ENCODE data around the gene TEX14.
"Not testable (repeated sequence)": the region's sequence is repeated elsewhere in the genome, so short reads cannot be mapped to it uniquely, and the experiment has no call there.

The TEX14 gene

DNA sequence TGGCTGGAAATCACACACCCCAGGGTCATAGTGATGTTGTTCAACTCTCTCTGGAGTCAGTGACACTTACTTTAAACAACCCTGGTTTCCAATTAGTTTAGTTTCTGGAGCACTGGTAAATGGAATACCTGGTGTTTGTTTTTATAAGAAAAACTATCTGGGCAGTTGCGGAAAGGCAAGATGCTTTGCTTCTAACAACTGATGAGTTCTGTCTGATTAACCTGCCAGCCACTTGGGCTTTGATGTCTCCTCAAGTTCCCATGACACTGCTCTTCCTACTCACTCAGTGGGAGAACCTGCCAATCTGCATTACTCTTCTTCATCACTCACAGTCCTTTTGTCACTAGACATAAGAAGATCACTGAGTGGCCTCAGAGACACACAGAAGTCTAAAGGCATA lies 98.7 kb downstream of the TEX14 start:
- DNase-seq = no peak

DNA sequence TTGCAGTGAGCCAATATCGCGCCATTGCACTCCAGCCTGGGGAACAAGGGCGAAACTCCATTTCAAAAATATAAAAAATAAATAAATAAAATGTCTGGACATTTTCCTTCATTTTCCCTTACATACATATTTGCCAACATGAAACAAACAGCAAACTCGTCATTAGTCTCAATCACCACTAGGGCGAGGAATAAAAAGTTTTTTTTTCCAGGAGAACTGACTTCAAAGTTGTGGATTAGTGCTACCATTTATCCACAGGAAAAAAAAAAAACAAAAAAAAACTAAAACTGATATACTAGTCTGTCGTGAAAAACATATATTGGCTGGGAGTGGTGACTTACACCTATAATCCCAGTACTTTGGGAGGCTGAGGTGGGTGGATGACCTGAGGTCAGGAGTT lies 100.4 kb downstream of the TEX14 start:
- DNase-seq = no peak

DNA sequence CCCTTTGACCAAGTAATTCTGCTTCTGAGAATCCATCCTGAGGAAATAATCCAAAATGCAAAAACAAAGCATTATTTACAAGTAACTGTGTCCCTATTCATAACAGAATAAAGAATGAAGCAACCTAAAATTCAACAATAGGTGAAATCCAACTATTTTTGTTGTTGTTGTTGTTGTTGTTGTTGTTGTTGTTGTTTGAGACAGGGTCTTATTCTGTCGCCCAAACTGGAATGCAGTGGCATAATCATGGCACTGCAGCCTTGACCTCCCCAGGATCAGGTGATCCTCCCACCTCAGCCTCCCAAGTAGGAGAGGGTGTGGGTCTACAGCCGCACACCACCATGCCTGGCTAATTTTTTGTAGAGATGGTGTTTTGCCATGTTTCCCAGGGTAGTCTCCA lies 101.5 kb downstream of the TEX14 start:
- DNase-seq = no peak

- peak; percentile 61 for DNase-seq
Observed at GRCh38 chr17:58587713-58588117, 104.1 kb downstream of the TEX14 start.

DNA sequence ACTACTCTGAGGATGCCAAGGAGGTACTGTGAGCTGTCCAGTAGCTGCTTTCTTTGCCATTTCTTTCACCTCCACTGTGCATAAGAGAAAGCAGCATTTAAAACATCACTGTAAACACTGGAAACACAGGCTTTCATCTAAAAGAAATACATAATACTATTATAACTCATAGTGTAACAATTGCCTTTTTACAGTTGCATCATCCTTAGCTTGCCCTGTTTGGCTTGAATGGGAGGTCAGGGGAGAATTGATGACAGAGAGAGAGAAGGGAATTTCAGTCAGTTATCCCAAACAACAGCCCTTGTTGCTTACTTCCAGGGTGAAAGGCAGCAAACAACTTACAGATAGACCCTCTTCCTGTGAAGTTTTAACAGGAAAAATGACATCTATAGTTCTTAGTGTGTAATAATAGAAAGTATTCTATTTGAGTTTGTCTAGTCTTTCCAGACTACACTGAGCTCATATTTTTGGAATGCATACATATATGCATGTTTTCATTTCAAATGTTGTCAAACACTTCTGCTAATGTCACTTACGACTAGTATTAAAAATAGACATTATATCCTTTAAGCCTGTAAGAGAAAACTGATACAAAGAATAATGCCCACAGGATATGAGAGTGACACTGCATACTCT lies 105.7 kb downstream of the TEX14 start:
- DNase-seq = no peak

GRCh38 chr17:58585554-58585953 lies 106.3 kb downstream of the TEX14 start:
- no peak for DNase-seq

DNA sequence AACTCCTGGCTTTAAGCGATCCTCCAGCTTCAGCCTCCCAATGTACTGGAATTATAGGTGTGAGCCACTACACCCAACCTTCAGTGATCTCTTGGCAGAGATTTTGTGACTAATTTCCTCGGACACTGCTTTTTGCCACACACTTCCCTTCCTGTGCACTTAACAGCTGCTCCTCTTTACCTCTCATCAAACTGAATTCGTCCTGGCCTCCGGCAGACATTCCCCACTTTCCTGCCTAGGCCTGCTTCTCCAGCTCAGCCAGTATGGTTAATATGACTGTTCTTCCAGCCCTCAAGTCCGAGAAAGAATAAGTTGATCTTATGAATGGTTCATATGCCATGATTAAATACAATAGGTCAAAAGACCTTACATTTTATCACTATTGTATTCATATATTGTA lies 108.4 kb downstream of the TEX14 start:
- DNase-seq = no peak

GRCh38 chr17:58582718-58583117 lies 109.1 kb downstream of the TEX14 start:
- not testable (repeated sequence) for DNase-seq

- no peak for DNase-seq
Observed at GRCh38 chr17:58580671-58581070, 111.2 kb downstream of the TEX14 start.

- DNase-seq = peak; percentile 76
Observed at GRCh38 chr17:58577696-58578095, 114.1 kb downstream of the TEX14 start.

- peak; percentile 36 for DNase-seq
Observed at GRCh38 chr17:58576679-58577367, 115.0 kb downstream of the TEX14 start.

GRCh38 chr17:58575511-58575910 lies 116.3 kb downstream of the TEX14 start:
- peak; percentile 42 for DNase-seq

- DNase-seq = no peak
Observed at GRCh38 chr17:58574025-58574424, 117.8 kb downstream of the TEX14 start.

- no peak for DNase-seq
Observed at GRCh38 chr17:58572846-58573245, 119.0 kb downstream of the TEX14 start.

- DNase-seq = no peak
Observed at GRCh38 chr17:58570758-58571157, 121.1 kb downstream of the TEX14 start.

DNA sequence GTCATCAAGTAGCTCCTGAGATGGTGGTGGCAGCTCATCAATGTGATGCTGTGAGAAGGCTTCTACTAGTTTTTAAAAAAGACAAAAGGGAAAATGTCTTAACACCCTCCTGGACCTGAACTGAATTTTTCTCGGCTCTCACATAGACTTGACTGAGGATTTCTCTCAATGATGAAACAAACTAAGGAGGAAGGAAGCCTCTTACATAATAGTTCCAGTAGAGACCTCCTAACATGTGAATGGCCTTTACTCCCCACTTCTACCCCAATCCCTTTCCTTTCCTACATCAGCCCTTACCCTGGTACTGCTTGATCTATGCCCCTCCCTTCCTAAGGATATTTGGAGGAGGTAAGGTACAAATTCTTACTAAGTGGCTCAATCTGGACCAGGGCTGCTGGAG lies 122.6 kb downstream of the TEX14 start:
- peak; percentile 49 for DNase-seq

- DNase-seq = peak; percentile 82
Observed at GRCh38 chr17:58568044-58568799, 123.6 kb downstream of the TEX14 start.

GRCh38 chr17:58565389-58566311 lies 126.2 kb downstream of the TEX14 start:
- DNase-seq = no peak

DNA sequence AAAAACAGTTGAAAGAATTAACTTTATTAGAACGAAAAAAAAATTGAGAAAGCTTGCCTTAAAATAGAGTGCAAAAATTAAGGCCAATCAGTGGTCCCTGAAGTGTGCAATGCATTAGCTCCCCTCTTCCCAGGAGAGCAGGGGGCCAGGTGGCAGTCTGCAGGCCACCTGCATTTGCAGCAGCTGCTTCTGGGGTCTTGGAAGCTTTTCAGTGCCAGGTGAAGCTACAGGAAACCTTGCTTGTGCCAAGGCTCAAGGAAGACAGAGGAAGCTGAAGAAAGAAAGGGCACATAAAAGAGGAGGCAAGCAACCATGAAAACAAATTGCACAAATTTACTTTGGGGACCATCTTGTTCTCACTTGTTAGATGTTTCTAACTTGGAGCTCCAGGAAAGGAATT lies 126.9 kb downstream of the TEX14 start:
- DNase-seq = no peak

GRCh38 chr17:58564243-58564642 lies 127.6 kb downstream of the TEX14 start:
- DNase-seq = peak; percentile 84

GRCh38 chr17:58560511-58560910 lies 131.3 kb downstream of the TEX14 start:
- DNase-seq = no peak

GRCh38 chr17:58557981-58558380 lies 133.9 kb downstream of the TEX14 start:
- DNase-seq = no peak

DNA sequence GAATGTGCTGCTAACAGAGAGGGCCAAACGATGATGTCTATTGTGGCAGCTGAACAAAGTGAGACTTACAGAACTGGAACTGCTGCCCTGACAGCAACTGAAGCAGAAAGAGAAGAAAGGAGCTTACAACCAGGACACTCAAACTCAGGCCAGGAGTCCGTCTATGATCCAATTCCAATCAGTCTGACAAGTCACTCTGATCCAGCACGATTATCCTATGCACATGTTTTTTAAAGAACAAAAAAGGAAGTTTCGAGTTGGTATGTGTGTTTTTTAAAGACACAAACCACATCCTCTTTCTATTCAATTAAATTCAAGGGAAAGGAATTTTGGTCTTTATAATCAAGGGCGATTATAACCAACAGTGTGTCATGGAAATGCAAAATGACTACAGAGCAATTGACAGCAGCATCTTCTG lies 135.0 kb downstream of the TEX14 start:
- DNase-seq = peak; percentile 68
